ENCODE results near the gene RASGRP1.

Gene RASGRP1

DNA sequence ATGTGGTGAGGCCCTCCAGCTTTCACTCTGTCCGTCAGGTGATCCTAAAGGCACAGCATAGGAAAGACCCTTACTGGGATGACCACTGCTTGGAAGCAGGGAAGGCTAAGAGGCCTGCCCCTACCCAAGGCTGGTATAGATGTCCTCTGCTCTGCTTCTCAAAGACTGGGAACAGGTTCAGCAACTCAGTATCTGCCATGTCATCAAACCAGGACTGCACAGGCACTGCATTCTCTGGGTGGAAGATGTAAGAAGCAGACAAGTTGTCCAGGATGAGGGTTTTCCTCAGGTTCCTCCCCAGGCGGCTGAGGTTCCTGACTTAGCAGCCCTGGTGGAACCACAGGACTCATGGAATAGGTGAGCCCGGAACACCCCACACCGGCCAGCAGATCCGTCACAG is 106.0 kb downstream of the RASGRP1 start:
- TF ChIP-seq, protein P1, sequence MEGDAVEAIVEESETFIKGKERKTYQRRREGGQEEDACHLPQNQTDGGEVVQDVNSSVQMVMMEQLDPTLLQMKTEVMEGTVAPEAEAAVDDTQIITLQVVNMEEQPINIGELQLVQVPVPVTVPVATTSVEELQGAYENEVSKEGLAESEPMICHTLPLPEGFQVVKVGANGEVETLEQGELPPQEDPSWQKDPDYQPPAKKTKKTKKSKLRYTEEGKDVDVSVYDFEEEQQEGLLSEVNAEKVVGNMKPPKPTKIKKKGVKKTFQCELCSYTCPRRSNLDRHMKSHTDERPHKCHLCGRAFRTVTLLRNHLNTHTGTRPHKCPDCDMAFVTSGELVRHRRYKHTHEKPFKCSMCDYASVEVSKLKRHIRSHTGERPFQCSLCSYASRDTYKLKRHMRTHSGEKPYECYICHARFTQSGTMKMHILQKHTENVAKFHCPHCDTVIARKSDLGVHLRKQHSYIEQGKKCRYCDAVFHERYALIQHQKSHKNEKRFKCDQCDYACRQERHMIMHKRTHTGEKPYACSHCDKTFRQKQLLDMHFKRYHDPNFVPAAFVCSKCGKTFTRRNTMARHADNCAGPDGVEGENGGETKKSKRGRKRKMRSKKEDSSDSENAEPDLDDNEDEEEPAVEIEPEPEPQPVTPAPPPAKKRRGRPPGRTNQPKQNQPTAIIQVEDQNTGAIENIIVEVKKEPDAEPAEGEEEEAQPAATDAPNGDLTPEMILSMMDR (IDR thresholded peaks at IDR 0.05), result no peak
- Histone ChIP-seq H3K4me1 (ENCODE audit: control insufficient read depth in 1 of 2, insufficient read depth in 1 of 2, low read depth in 1 of 2, low read length in 1 of 2) (peaks cover 10% of the 10 kb centered on the region in 2 experiments), H3K27ac (no peak overlapping the region), H3K36me3 (no peaks in the 10 kb centered on the region), H3K4me3 (ENCODE audit: low read depth in 1 of 2, low read length in 1 of 2) (no peak overlapping the region), H3K9me3 (no peaks in the 10 kb centered on the region), H3K27me3 (no peaks in the 10 kb centered on the region)

GRCh38 chr15:38455092-38455491 is 109.5 kb downstream of the RASGRP1 start:
- TF ChIP-seq, protein P1 (IDR thresholded peaks at IDR 0.05), result no peak
- H3K4me3 ChIP-seq (ENCODE audit: low read depth in 1 of 2, low read length in 1 of 2), result peak overlapping the region; percentile 82 to 83
- no peaks in the 10 kb centered on the region for H3K36me3 ChIP-seq
- no peaks in the 10 kb centered on the region for H3K27me3 ChIP-seq
- H3K9me3 ChIP-seq, result no peaks in the 10 kb centered on the region
- peaks cover 10% of the 10 kb centered on the region in 2 experiments for H3K4me1 ChIP-seq (ENCODE audit: control insufficient read depth in 1 of 2, insufficient read depth in 1 of 2, low read depth in 1 of 2, low read length in 1 of 2)
- H3K27ac ChIP-seq, result no peak overlapping the region

GRCh38 chr15:38454696-38455090 is 109.9 kb downstream of the RASGRP1 start:
- Histone ChIP-seq H3K27me3 (no peaks in the 10 kb centered on the region), H3K36me3 (no peaks in the 10 kb centered on the region), H3K9me3 (no peaks in the 10 kb centered on the region), H3K27ac (peak overlapping the region; percentile 58), H3K4me1 (ENCODE audit: control insufficient read depth in 1 of 2, insufficient read depth in 1 of 2, low read depth in 1 of 2, low read length in 1 of 2) (peaks cover 10% of the 10 kb centered on the region in 2 experiments), H3K4me3 (ENCODE audit: low read depth in 1 of 2, low read length in 1 of 2) (peak overlapping the region; percentile 82 to 83)
- TF ChIP-seq, protein P1 (IDR thresholded peaks at IDR 0.05), result no peak

DNA sequence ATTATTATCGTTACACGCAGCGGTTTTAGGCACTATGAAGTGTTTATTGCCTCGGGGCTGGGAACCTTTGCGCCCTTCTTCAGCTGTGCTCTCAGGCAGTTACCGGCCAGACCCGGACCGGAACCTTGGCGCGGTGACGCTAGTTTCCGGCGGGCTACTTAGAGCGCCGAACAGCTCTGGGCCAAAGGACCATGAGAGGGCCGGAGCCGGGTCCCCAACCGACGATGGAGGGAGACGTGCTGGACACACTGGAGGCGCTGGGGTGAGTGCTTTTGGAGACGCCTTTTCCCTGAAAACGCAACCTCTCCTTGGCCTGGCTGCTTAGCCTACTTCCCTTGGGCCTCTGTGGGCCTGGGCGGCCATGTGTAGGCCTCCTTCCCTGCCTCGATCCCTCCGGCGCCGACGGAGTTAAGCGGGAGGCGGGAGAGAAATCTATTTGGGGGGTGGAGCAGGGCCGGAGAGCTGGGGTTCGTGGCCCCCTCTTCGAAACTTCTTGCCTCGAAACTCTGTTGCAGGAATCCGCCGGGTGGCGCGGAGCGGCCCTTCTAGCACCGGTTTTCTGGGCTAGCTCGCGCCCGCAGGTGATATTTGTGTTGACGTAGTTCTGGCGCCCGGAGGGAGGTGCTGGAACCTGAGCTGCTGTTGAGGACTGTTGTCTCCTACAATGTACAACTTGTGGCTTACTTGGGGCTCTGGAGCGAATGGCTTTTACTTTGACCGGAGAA is 110.5 kb downstream of the RASGRP1 start, which contains the start of gene FAM98B:
FAM98B (plus strand) TSS at position 157 of the 725 bp plus-strand sequence; CDS start at position 192, 35 bp downstream.
- H3K27ac ChIP-seq, result peak within 1 kb of the TSS; percentile 58
- H3K27me3 ChIP-seq, result no peaks in the 10 kb centered on the region
- no peaks in the 10 kb centered on the region for H3K36me3 ChIP-seq
- TF ChIP-seq, protein P1 (IDR thresholded peaks at IDR 0.05), result no peak
- peak within 1 kb of the TSS; percentile 82 to 83 for H3K4me3 ChIP-seq (ENCODE audit: low read depth in 1 of 2, low read length in 1 of 2)
- no peaks in the 10 kb centered on the region for H3K9me3 ChIP-seq
- peaks cover 10% of the 10 kb centered on the region in 2 experiments for H3K4me1 ChIP-seq (ENCODE audit: control insufficient read depth in 1 of 2, insufficient read depth in 1 of 2, low read depth in 1 of 2, low read length in 1 of 2)

- Histone ChIP-seq H3K27me3 (no peaks in the 10 kb centered on the region), H3K27ac (peak overlapping the region; percentile 48), H3K4me3 (ENCODE audit: low read depth in 1 of 2, low read length in 1 of 2) (no peak overlapping the region), H3K36me3 (no peaks in the 10 kb centered on the region), H3K9me3 (no peaks in the 10 kb centered on the region), H3K4me1 (ENCODE audit: control insufficient read depth in 1 of 2, insufficient read depth in 1 of 2, low read depth in 1 of 2, low read length in 1 of 2) (peaks cover 25 to 28% of the 10 kb centered on the region in 2 experiments)
- TF ChIP-seq, protein P1 (IDR thresholded peaks at IDR 0.05), result no peak
Observed at GRCh38 chr15:38441130-38441519, 123.5 kb downstream of the RASGRP1 start.

Data from neutrophil (primary cell).